Osteoblast (primary cell): ENCODE results near the gene TCF15. TPM values are rescaled to one million over a fixed set of nuclear protein-coding genes. Genes with fewer than 3 reads are reported as not detected.
"Not testable (repeated sequence)": the region's sequence is repeated elsewhere in the genome, so short reads cannot be mapped to it uniquely, and the experiment has no call there.

Experiments
- DNase-seq: peaks from one replicate; pipeline ENCODE4 v3.0.0; 2011; ENCODE audit warnings: low spot score, mixed read lengths; ENCODE audit not compliant: insufficient read length; ENCODE audit errors: missing footprints
- H2AFZ ChIP-seq: 2 replicates; pipeline ENCODE4 v1.6.0; 2011; ENCODE audit warnings: mild to moderate bottlenecking, low read length
- H3K27ac ChIP-seq: 2 replicates; pipeline ENCODE4 v1.5.1; 2011; ENCODE audit warnings: mild to moderate bottlenecking, low read depth, low read length, moderate library complexity
- H3K27me3 ChIP-seq: 2 replicates; pipeline ENCODE4 v1.6.0; 2012; ENCODE audit warnings: mild to moderate bottlenecking, control low read depth, inconsistent platforms, low read length, moderate library complexity; ENCODE audit not compliant: insufficient read depth
- H3K36me3 ChIP-seq: 2 replicates; pipeline ENCODE4 v1.5.1; 2011; ENCODE audit warnings: mild to moderate bottlenecking, low read length, control low read depth, moderate library complexity; ENCODE audit not compliant: insufficient read depth
- H3K4me1 ChIP-seq: 2 replicates; pipeline ENCODE4 v1.5.1; 2011; ENCODE audit warnings: mild to moderate bottlenecking, low read length, control low read depth, moderate library complexity; ENCODE audit not compliant: insufficient read depth
- H3K4me2 ChIP-seq: 2 replicates; pipeline ENCODE4 v1.6.0; 2011; ENCODE audit warnings: mild to moderate bottlenecking, low read length; ENCODE audit not compliant: insufficient read depth
- H3K4me3 ChIP-seq: fragments of 200-600 bp; sonication (generic); 3 replicates; pipeline ENCODE4 v1.5.1; 2012; ENCODE audit warnings: mild to moderate bottlenecking, low read length, inconsistent platforms; ENCODE audit not compliant: insufficient read depth
- H3K79me2 ChIP-seq: 2 replicates; pipeline ENCODE4 v1.6.0; 2012; ENCODE audit warnings: mild to moderate bottlenecking, low read length, control low read depth, inconsistent platforms; ENCODE audit not compliant: insufficient read depth
- H3K9me3 ChIP-seq: 2 replicates; pipeline ENCODE4 v1.5.1; 2011; ENCODE audit warnings: low read depth, low read length, control low read depth
- H4K20me1 ChIP-seq: 2 replicates; pipeline ENCODE4 v1.6.0; 2012; ENCODE audit warnings: mild to moderate bottlenecking, low read length, control low read depth; ENCODE audit not compliant: insufficient read depth
- total RNA-seq: library from RNA; depleted of rRNA; stranded (reverse); fragments of >200 nt; gene quantifications from 2 replicates; pipeline ENCODE4 v1.2.3, GENCODE V29; 2012
- TF ChIP-seq, protein P1 (sequence below): IDR thresholded peaks from 2 replicates; pipeline ENCODE4 v1.5.1; 2011; ENCODE audit warnings: mild to moderate bottlenecking, low read depth, low read length, moderate library complexity; ENCODE audit errors: extremely low read depth

TCF15 gene
- total RNA-seq, 1 donor = not detected

- peaks cover 34% of the 10 kb centered on the region for H3K36me3 ChIP-seq
- H3K27ac ChIP-seq = no peak overlapping the region
- no peaks in the 10 kb centered on the region for H3K4me1 ChIP-seq
- H2AFZ ChIP-seq = no peak overlapping the region
- H3K9me3 ChIP-seq = no peaks in the 10 kb centered on the region
- H3K4me3 ChIP-seq = no peak overlapping the region
- no peaks in the 10 kb centered on the region for H3K27me3 ChIP-seq
- peak; percentile 96 for DNase-seq
- H3K79me2 ChIP-seq = peaks cover 32% of the 10 kb centered on the region
- peaks cover 46% of the 10 kb centered on the region for H4K20me1 ChIP-seq
- no peak overlapping the region for H3K4me2 ChIP-seq
- TF ChIP-seq, protein P1, sequence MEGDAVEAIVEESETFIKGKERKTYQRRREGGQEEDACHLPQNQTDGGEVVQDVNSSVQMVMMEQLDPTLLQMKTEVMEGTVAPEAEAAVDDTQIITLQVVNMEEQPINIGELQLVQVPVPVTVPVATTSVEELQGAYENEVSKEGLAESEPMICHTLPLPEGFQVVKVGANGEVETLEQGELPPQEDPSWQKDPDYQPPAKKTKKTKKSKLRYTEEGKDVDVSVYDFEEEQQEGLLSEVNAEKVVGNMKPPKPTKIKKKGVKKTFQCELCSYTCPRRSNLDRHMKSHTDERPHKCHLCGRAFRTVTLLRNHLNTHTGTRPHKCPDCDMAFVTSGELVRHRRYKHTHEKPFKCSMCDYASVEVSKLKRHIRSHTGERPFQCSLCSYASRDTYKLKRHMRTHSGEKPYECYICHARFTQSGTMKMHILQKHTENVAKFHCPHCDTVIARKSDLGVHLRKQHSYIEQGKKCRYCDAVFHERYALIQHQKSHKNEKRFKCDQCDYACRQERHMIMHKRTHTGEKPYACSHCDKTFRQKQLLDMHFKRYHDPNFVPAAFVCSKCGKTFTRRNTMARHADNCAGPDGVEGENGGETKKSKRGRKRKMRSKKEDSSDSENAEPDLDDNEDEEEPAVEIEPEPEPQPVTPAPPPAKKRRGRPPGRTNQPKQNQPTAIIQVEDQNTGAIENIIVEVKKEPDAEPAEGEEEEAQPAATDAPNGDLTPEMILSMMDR = peak; percentile 91
Observed at GRCh38 chr20:645318-646106, 35.4 kb upstream of the TCF15 start.

GRCh38 chr20:644692-645317 lies 34.7 kb upstream of the TCF15 start:
- peaks cover 29% of the 10 kb centered on the region for H3K36me3 ChIP-seq
- H2AFZ ChIP-seq = no peak overlapping the region
- TF ChIP-seq, protein P1 = no peak
- H3K9me3 ChIP-seq = no peaks in the 10 kb centered on the region
- H3K27me3 ChIP-seq = no peaks in the 10 kb centered on the region
- no peak overlapping the region for H3K4me3 ChIP-seq
- H4K20me1 ChIP-seq = peaks cover 43% of the 10 kb centered on the region
- peaks cover 25% of the 10 kb centered on the region for H3K79me2 ChIP-seq
- H3K4me1 ChIP-seq = no peaks in the 10 kb centered on the region
- H3K4me2 ChIP-seq = no peak overlapping the region
- no peak for DNase-seq
- no peak overlapping the region for H3K27ac ChIP-seq

DNA sequence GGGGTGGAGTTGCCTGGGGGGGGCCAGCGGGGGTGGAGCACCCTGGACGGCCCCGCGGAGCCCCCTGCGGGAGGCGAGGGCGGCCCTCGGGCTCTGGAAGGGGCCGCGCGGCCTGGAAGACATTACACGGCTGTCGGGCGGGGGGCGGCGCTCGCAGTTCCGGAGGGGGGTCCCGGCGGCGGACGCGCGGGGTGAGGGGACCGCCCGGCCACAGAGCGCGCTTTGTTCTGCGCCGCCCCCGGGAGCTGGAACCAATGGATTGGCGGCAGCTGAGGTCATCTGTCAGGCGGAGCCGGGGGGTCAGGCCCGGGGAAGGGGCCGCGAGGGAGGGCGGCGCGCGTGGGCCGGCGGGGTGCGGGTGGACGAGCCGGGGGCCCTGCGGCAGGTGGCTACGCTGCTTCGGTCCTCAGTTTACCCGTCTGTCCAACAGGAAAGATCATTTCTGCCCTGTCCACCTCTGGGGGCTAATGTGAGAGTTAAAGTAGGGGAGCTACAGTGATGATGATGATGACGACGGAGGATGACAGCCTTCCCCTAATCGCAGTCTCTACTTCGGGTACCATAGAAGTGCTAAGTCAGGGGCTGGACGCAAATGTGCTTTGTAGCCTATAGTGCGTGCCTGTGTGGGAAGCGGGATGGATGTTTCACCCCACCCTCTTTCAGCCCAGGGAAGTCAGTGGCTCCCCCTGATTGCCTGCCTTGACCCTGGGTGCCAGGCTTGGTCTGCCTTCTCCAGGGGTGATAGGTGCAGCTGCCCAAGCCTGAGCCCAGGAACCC lies 32.5 kb upstream of the TCF15 start:
- DNase-seq = peak; percentile 87
- H3K4me1 ChIP-seq = no peaks in the 10 kb centered on the region
- TF ChIP-seq, protein P1 = no peak
- H3K79me2 ChIP-seq = peaks cover 8% of the 10 kb centered on the region
- H3K27ac ChIP-seq = no peak overlapping the region
- no peaks in the 10 kb centered on the region for H3K27me3 ChIP-seq
- H2AFZ ChIP-seq = no peak overlapping the region
- H3K9me3 ChIP-seq = no peaks in the 10 kb centered on the region
- H3K36me3 ChIP-seq = peaks cover 11% of the 10 kb centered on the region
- peak overlapping the region; percentile 57 for H3K4me3 ChIP-seq
- H3K4me2 ChIP-seq = peak overlapping the region; percentile 58
- H4K20me1 ChIP-seq = peaks cover 26% of the 10 kb centered on the region

DNA sequence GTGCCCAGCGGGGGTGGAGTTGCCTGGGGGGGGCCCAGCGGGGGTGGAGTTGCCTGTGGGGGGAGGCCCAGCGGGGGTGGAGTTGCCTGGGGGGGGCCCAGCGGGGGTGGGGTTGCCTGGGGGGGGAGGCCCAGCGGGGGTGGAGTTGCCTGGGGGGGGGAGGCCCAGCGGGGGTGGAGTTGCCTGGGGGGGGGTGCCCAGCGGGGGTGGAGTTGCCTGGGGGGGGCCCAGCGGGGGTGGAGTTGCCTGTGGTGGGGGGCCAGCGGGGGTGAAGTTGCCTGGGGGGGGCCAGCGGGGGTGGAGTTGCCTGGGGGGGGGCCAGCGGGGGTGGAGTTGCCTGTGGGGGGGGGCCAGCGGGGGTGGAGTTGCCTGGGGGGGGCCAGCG lies 31.9 kb upstream of the TCF15 start:
- not testable (repeated sequence) for H3K4me3 ChIP-seq, H3K27me3 ChIP-seq, H2AFZ ChIP-seq, DNase-seq, H3K4me1 ChIP-seq, H3K27ac ChIP-seq, H3K4me2 ChIP-seq, H3K36me3 ChIP-seq, H3K79me2 ChIP-seq, H3K9me3 ChIP-seq
- peaks cover 20% of the 10 kb centered on the region for H4K20me1 ChIP-seq
